ENCODE data around the gene ACOX3. TPM values are rescaled to one million over a fixed set of nuclear protein-coding genes. Genes with fewer than 3 reads are reported as not detected.
A peak's percentile ranks its signal among the peaks of the same experiment; 100 is the strongest.

Gene ACOX3
- total and polyA plus RNA-seq, 2 donors (not counting 1 experiment from before 2014, with no cell fraction given): 6.8 to 23.8 TPM

DNA sequence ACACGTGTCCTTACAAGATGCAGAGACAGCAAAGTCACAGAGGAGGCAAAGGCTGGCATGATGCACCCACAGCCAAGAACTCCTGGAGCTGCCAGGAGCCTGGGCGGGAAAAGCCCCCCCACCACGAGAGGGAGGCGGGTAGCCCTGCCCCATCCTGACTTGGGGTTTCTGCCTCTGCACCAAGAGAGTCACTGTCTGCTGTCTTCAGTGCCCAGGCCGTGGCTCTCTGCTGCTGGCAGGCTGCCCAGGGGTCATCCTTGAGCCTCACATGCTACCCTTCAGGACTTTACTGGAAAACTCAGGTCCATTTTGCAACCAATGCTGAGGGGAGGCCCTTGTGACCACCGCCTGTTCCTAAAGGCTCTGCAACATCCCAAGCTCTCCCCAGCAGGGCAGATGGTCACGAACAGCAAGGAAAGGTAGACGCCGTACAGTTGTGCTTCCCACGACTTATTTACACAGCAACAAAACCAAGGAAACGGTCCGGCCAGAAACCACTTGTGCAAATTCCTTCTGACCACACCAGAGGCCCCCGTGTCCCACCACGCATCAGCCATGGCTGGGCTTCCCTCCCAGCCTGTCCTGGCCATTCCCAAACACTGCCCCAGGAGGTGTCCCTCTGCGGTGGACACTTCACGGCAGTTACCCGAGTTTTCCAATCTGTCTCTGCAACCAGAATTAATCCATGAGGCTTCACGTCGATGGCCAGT lies 56.9 kb downstream of the ACOX3 start:
- Histone ChIP-seq H3K9me3 (ENCODE audit: control insufficient read depth, insufficient read depth, low read depth, low read length) (no peaks in the 10 kb centered on the region), H3K4me2 (ENCODE audit: extremely low read depth, insufficient read depth, low read length) (no peak overlapping the region), H3K27ac (ENCODE audit: insufficient read depth, low read length) (no peak overlapping the region), H2AFZ (ENCODE audit: low read length) (no peak overlapping the region), H3K79me2 (ENCODE audit: control insufficient read depth, insufficient read depth, low read length) (no peaks in the 10 kb centered on the region), H3K4me1 (ENCODE audit: control insufficient read depth, extremely low read depth, insufficient read depth, low read length) (peaks cover 7% of the 10 kb centered on the region), H4K20me1 (ENCODE audit: control insufficient read depth, extremely low read depth, insufficient read depth, low read length) (no peaks in the 10 kb centered on the region), H3K36me3 (ENCODE audit: control insufficient read depth, insufficient read depth, low read length) (no peaks in the 10 kb centered on the region), H3K4me3 (replicated peaks in 1 of 4; ENCODE audit: control extremely low read depth in 1 of 4, insufficient read depth in 1 of 4, low read depth in 3 of 4, low read length in 4 of 4) (no peak overlapping the region), H3K9ac (ENCODE audit: insufficient read depth, low read length) (no peak overlapping the region), H3K27me3 (ENCODE audit: control insufficient read depth, insufficient read depth, low read length) (no peaks in the 10 kb centered on the region)
- peak; percentile 58 to 60 for DNase-seq (ENCODE audit: low read depth in 2 of 2)
- no peak for TF ChIP-seq EZH2 (IDR thresholded peaks at IDR 0.05; ENCODE audit: low read length, missing control alignments)
- TF ChIP-seq, protein P1, sequence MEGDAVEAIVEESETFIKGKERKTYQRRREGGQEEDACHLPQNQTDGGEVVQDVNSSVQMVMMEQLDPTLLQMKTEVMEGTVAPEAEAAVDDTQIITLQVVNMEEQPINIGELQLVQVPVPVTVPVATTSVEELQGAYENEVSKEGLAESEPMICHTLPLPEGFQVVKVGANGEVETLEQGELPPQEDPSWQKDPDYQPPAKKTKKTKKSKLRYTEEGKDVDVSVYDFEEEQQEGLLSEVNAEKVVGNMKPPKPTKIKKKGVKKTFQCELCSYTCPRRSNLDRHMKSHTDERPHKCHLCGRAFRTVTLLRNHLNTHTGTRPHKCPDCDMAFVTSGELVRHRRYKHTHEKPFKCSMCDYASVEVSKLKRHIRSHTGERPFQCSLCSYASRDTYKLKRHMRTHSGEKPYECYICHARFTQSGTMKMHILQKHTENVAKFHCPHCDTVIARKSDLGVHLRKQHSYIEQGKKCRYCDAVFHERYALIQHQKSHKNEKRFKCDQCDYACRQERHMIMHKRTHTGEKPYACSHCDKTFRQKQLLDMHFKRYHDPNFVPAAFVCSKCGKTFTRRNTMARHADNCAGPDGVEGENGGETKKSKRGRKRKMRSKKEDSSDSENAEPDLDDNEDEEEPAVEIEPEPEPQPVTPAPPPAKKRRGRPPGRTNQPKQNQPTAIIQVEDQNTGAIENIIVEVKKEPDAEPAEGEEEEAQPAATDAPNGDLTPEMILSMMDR (conservative IDR thresholded peaks at IDR 0.05 in 1 of 2, IDR thresholded peaks at IDR 0.05 in 1 of 2; ENCODE audit: low read depth in 1 of 2, low read length in 2 of 2): no peak

DNA sequence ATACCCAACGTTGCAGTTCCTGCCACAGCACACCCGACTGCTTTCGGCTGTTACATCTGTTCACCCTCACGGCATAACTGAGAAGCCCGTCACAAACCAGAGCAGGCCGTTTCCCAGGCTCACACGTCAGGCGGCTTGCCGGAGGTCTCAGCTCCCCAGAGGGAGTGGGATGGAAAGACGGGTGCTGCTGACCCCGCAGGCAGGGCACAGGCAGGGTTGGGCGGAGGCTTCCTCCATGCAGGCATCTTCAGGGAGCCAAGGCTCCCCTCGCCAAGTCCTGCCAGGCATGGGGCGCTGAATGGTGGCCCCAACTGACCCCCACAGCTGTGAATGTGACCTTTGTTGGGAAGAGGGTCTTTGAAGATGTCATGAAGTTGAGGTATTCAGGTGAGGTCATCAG lies 57.5 kb downstream of the ACOX3 start:
- Histone ChIP-seq H3K9me3 (ENCODE audit: control insufficient read depth, insufficient read depth, low read depth, low read length) (no peaks in the 10 kb centered on the region), H3K4me1 (ENCODE audit: control insufficient read depth, extremely low read depth, insufficient read depth, low read length) (peaks cover 7% of the 10 kb centered on the region), H3K36me3 (ENCODE audit: control insufficient read depth, insufficient read depth, low read length) (no peaks in the 10 kb centered on the region), H3K27me3 (ENCODE audit: control insufficient read depth, insufficient read depth, low read length) (no peaks in the 10 kb centered on the region), H3K9ac (ENCODE audit: insufficient read depth, low read length) (no peak overlapping the region), H3K27ac (ENCODE audit: insufficient read depth, low read length) (no peak overlapping the region), H4K20me1 (ENCODE audit: control insufficient read depth, extremely low read depth, insufficient read depth, low read length) (no peaks in the 10 kb centered on the region), H3K79me2 (ENCODE audit: control insufficient read depth, insufficient read depth, low read length) (no peaks in the 10 kb centered on the region), H2AFZ (ENCODE audit: low read length) (no peak overlapping the region), H3K4me2 (ENCODE audit: extremely low read depth, insufficient read depth, low read length) (no peak overlapping the region), H3K4me3 (replicated peaks in 1 of 4; ENCODE audit: control extremely low read depth in 1 of 4, insufficient read depth in 1 of 4, low read depth in 3 of 4, low read length in 4 of 4) (no peak overlapping the region)
- no peak for TF ChIP-seq EZH2 (IDR thresholded peaks at IDR 0.05; ENCODE audit: low read length, missing control alignments)
- TF ChIP-seq, protein P1 (conservative IDR thresholded peaks at IDR 0.05 in 1 of 2, IDR thresholded peaks at IDR 0.05 in 1 of 2; ENCODE audit: low read depth in 1 of 2, low read length in 2 of 2): no peak
- no peak for DNase-seq (ENCODE audit: low read depth in 2 of 2)

DNA sequence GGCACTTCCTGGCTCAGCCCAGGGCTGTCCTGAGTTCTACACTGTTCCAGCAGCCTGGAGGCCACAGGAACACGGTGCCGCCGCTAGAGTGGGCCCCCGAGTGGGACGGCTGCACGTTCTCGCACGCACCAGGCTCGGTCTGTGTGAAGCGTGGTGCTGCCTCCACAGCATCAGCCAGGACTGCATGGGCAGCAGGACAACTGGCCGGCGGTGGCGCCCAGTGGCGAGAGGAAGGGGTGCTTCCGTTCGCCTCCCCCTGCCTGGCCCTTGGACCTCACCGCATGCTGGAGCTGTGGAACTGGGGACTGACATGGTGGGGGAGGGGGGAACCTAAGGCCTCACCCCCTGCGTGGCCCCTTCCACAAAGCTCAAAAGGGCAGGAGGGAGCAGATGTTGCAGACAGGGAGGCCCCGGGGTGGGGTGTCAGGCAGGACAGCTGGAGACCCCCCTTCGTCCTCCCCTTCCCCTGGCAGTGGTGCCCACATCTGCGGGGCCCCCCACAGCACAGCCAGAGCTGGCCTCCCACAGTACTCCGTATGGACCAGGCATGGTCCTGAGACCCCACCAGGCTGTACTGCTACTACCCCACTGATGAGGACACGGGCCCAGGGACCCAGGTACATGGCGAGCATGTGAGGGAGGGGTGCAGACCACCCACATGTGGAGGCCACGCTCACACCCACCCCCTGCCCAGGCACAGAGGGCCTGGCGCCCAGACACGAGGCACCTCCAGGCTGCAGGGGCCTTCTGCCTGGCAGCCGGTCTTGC lies 58.5 kb downstream of the ACOX3 start:
- Histone ChIP-seq H3K27me3 (ENCODE audit: control insufficient read depth, insufficient read depth, low read length) (no peaks in the 10 kb centered on the region), H2AFZ (ENCODE audit: low read length) (no peak overlapping the region), H3K9me3 (ENCODE audit: control insufficient read depth, insufficient read depth, low read depth, low read length) (no peaks in the 10 kb centered on the region), H3K4me1 (ENCODE audit: control insufficient read depth, extremely low read depth, insufficient read depth, low read length) (peaks cover 7% of the 10 kb centered on the region), H3K79me2 (ENCODE audit: control insufficient read depth, insufficient read depth, low read length) (no peaks in the 10 kb centered on the region), H3K36me3 (ENCODE audit: control insufficient read depth, insufficient read depth, low read length) (no peaks in the 10 kb centered on the region), H3K4me3 (replicated peaks in 1 of 4; ENCODE audit: control extremely low read depth in 1 of 4, insufficient read depth in 1 of 4, low read depth in 3 of 4, low read length in 4 of 4) (no peak overlapping the region), H3K9ac (ENCODE audit: insufficient read depth, low read length) (no peak overlapping the region), H4K20me1 (ENCODE audit: control insufficient read depth, extremely low read depth, insufficient read depth, low read length) (no peaks in the 10 kb centered on the region), H3K27ac (ENCODE audit: insufficient read depth, low read length) (no peak overlapping the region), H3K4me2 (ENCODE audit: extremely low read depth, insufficient read depth, low read length) (no peak overlapping the region)
- DNase-seq (ENCODE audit: low read depth in 2 of 2): no peak
- TF ChIP-seq EZH2 (IDR thresholded peaks at IDR 0.05; ENCODE audit: low read length, missing control alignments): no peak
- TF ChIP-seq, protein P1 (conservative IDR thresholded peaks at IDR 0.05 in 1 of 2, IDR thresholded peaks at IDR 0.05 in 1 of 2; ENCODE audit: low read depth in 1 of 2, low read length in 2 of 2): no peak

Measured in fibroblast of lung (primary cell).